ENCODE measurements around the gene OXCT2.
"Not testable (repeated sequence)": the region's sequence is repeated elsewhere in the genome, so short reads cannot be mapped to it uniquely, and the experiment has no call there.

The OXCT2 gene

GRCh38 chr1:39787108-39787375, 15.9 kb upstream of the OXCT2 start:
- ATAC-seq = not testable (repeated sequence)

- not testable (repeated sequence) for ATAC-seq
Measured at GRCh38 chr1:39786303-39787107, 15.4 kb upstream of the OXCT2 start.

GRCh38 chr1:39782685-39783084, 11.5 kb upstream of the OXCT2 start:
- not testable (repeated sequence) for ATAC-seq

GRCh38 chr1:39782103-39782502, 11.0 kb upstream of the OXCT2 start:
- no peak for ATAC-seq

GRCh38 chr1:39781349-39781715, 10.2 kb upstream of the OXCT2 start:
- ATAC-seq = no peak

- ATAC-seq = no peak
Measured at GRCh38 chr1:39779821-39780220, 8.7 kb upstream of the OXCT2 start.

- no peak for ATAC-seq
Measured at GRCh38 chr1:39779137-39779536, 8.0 kb upstream of the OXCT2 start.

GRCh38 chr1:39778463-39779099, 7.4 kb upstream of the OXCT2 start:
- not testable (repeated sequence) for ATAC-seq

GRCh38 chr1:39777896-39778295, 6.7 kb upstream of the OXCT2 start:
- ATAC-seq = not testable (repeated sequence)

GRCh38 chr1:39777306-39777705, 6.2 kb upstream of the OXCT2 start:
- no peak for ATAC-seq

- ATAC-seq = no peak
Measured at GRCh38 chr1:39776886-39777285, 5.7 kb upstream of the OXCT2 start.

- no peak for ATAC-seq
Measured at GRCh38 chr1:39776400-39776713, 5.2 kb upstream of the OXCT2 start.

- ATAC-seq = not testable (repeated sequence)
Measured at GRCh38 chr1:39775676-39776399, 4.7 kb upstream of the OXCT2 start.

GRCh38 chr1:39775141-39775540, 4.0 kb upstream of the OXCT2 start:
- not testable (repeated sequence) for ATAC-seq

- peak in 1 of 2 donors; percentile 32 for ATAC-seq
Measured at GRCh38 chr1:39773369-39773979, 2.3 kb upstream of the OXCT2 start.

- peak; percentile 42 to 59 for ATAC-seq
Measured at GRCh38 chr1:39770100-39771021, 787 bp downstream of the OXCT2 start.

- not testable (repeated sequence) for ATAC-seq
Measured at GRCh38 chr1:39769502-39769901, 1.6 kb downstream of the OXCT2 start.

- not testable (repeated sequence) for ATAC-seq
Measured at GRCh38 chr1:39766466-39766865, 4.7 kb downstream of the OXCT2 start.

GRCh38 chr1:39764512-39764911, 6.6 kb downstream of the OXCT2 start:
- not testable (repeated sequence) for ATAC-seq

- ATAC-seq = not testable (repeated sequence)
Measured at GRCh38 chr1:39763619-39764374, 7.4 kb downstream of the OXCT2 start.

Measured in activated CD4-positive, CD25-positive, alpha-beta regulatory T cell treated with anti-CD3 and anti-CD28 coated beads, Interleukin-2, amount 50 U/mL, for 24 hours (primary cell).